Measurements from ENCODE around the gene DBP.

DBP gene

GRCh38 chr19:48609571-48610108 lies 27.5 kb downstream of the DBP start:
- DNase-seq (ENCODE audit: low spot score): no peak

DNA sequence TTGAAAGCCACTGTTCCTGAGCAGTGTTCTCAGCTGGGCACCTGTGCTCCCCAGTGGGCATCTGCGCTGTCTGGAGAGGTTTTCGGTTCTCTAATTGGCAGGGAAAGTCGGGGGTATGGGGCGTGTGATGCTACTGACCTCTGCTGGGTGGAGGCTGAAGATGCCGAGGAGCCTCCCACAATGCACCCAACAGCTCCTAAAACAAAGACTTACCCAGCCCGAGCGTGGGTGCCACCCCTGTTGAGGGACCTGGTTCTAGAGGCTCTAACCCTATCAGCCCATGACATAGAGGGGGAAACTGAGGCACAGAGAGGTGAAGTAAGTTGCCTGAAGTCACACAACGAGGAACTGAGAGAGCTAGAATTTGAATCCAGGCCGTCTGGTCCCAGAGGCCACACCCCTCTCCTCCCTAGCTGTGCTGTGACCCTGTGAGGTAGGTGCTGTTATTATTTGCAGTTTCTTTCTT lies 28.3 kb downstream of the DBP start:
- peak; percentile 63 for DNase-seq (ENCODE audit: low spot score)

- DNase-seq (ENCODE audit: low spot score): no peak
Observed at GRCh38 chr19:48607359-48607755, 29.8 kb downstream of the DBP start.

GRCh38 chr19:48606463-48607358 lies 30.5 kb downstream of the DBP start, which contains the start of gene SPACA4:
TSS of gene SPACA4 (plus strand) at chr19:48606742. CDS start at chr19:48606979, 237 bp downstream.
- no peak for DNase-seq (ENCODE audit: low spot score)

GRCh38 chr19:48603850-48604249 lies 33.3 kb downstream of the DBP start:
- no peak for DNase-seq (ENCODE audit: low spot score)

- DNase-seq (ENCODE audit: low spot score): no peak
Observed at GRCh38 chr19:48603449-48603848, 33.7 kb downstream of the DBP start.

- DNase-seq (ENCODE audit: low spot score): no peak
Observed at GRCh38 chr19:48603001-48603400, 34.2 kb downstream of the DBP start.

DNA sequence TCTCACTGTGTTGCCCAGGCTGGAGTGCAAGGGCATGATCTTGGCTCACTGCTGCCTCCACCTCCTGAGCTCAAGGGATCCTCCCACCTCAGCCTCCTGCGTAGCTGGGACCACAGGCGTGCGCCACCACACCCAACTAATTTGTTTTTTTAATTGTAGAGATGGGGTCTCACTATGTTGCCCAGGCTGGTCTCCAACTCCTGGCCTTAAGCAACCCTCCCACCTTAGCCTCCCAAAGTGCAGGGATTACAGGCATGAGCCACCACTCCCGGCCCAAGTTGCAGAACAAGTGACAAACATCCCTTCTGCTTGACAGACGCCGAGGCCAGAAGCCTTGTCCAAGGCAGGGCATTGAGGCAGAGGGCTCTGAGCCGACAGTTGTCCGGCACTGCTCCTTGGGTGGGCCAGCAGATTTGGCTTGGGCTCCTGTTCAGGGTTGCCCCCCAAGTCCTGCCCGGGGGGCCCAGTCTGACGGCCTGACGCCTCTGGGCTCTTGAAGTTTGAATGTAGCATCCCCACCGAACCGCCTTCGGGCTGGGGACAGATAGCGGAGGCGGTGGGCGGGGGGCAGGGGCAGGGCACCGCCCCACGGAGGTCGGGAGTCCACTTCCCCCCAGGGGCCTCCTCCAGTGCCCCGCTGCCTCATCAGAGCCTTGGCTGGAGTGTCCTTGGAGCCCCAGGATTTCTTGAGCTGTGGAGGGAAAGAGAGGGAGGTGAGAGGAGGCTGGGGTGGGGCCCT lies 36.3 kb downstream of the DBP start:
- DNase-seq (ENCODE audit: low spot score): no peak

DNA sequence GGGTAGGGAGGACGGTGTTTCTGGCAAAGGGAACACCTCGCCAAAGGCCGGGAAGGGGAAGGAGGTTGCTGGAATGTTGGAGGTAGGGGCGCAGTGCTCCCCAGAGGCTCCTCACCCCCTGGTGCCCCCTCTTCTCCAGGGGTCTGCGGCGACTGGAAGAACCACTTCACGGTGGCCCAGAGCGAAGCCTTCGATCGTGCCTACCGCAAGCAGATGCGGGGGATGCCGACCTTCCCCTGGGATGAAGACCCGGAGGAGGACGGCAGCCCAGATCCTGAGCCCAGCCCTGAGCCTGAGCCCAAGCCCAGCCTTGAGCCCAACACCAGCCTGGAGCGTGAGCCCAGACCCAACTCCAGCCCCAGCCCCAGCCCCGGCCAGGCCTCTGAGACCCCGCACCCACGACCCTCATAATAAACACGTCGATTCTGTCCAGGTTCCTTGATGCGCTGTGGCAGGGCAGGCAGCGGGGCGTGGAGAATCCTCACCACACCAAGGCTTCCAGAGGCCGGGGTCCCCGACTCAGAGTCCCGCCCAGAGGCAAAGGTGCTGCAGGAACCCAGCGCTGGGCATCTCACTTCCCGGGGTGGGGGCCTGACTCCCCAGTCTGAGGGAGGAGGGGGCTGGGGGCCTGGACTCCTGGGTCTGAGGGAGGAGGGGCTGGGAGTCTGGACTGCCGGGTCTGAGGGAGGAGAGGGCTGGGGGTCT lies 38.0 kb downstream of the DBP start:
- no peak for DNase-seq (ENCODE audit: low spot score)

GRCh38 chr19:48596679-48597465 lies 40.3 kb downstream of the DBP start:
- DNase-seq (ENCODE audit: low spot score): no peak

DNA sequence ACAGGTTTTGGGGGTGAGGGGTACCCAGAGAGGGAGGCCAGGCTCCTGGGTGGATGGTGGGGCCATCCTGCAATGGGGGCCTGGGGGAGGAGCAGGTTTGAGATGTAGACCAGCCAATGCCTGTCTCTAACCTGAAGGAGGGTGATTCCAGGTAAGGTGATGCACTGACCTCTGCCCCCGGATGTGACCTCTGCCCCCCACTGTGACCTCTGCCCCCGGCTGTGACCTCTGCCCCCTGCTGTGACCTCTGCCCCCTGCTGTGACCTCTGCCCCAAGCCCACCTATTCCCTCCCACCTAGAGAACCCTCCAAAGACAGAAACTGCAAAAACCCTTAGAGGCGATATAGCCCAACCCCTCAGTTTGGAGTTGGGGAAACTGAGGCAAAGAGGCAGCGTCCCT lies 40.9 kb downstream of the DBP start:
- DNase-seq (ENCODE audit: low spot score): no peak

- DNase-seq (ENCODE audit: low spot score): no peak
Observed at GRCh38 chr19:48595833-48596232, 41.3 kb downstream of the DBP start.

GRCh38 chr19:48595171-48595570 lies 42.0 kb downstream of the DBP start:
- DNase-seq (ENCODE audit: low spot score): no peak

DNA sequence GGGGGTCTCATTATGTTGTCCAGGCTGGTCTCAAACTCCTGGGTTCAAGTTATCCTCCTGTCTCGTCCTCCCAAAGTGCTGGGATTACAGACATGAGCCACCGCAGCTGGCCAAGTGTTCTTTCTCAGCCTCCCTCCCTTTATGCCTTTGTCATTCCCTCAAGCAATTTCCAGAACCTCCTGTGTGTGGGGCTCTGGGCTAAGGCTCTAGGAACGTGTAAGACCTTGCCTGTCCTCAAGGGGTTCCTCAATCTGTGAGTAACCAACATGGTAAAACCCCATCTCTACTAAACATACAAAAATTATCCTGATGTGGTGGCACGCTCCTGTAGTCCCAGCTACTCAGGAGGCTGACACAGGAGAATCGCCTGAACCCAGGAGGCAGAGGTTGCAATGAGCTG lies 46.2 kb downstream of the DBP start:
- no peak for DNase-seq (ENCODE audit: low spot score)

DNA sequence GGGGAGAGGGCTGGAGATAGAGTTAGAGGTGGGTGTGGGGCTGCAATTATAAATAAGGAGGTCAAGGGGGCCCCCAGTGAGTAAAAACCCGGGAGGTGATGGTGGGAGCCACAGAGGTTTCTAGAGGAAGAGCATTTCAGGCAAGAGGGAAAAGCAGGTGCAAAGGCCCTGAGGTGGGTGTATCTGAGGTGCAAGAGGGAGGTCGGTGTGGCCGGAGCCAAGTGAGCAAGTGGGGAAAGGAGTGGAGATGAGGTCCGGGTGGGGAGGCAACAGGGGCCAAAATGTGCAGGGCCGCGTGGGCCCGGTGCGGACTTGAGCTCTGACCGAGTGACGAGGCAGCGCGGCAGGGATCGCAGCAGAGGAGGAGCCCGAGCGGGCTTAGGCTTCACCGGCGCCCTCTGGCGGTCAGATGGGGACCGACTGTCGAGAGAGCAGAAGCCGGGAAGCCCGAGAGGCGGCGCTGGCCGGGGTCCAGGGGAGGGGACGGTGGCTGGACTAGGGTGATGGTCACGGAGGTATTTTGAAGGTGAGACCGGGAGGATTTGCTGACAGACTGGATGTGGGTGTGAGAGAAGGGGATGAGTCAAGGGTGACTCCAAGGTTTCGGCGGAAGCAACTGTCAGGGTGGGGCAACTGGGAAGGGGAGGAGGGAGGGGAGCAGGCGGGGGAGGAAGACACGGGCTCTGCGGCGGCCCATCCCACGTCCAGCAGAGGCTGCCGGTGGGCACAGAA lies 48.3 kb downstream of the DBP start:
- DNase-seq (ENCODE audit: low spot score): peak; percentile 94

GRCh38 chr19:48587387-48587786 lies 49.8 kb downstream of the DBP start:
- DNase-seq (ENCODE audit: low spot score): no peak

- no peak for DNase-seq (ENCODE audit: low spot score)
Observed at GRCh38 chr19:48582168-48582567, 55.0 kb downstream of the DBP start.

Measured in AG20443 (cell line).